H1 (cell line): ENCODE measurements around the gene DCBLD2. TPM values are rescaled to one million over a fixed set of nuclear protein-coding genes. Genes with fewer than 3 reads are reported as not detected.

Experiments used
- CTCF ChIA-PET: fragments of 300-600 bp; sonication (Branson Sonifier 250); formaldehyde crosslinking; loops from one replicate; lab custom pipeline; 2021; ENCODE audit not compliant: partially characterized antibody; lab: Charles Lee
- POLR2A ChIA-PET: fragments of 300-600 bp; sonication (Branson Sonifier 250); formaldehyde crosslinking; loops from one replicate; lab custom pipeline; 2021; ENCODE audit warnings: inconsistent platforms; ENCODE audit not compliant: partially characterized antibody; lab: Charles Lee
- DNase-seq, 2 experiments: peaks; one replicate each; pipeline versions ENCODE4 v3.0.0 to v3.0.0-alpha.2; 2010 to 2022; ENCODE audit warnings: low spot score in 2 of 2, low read depth in 1 of 2, mixed read lengths in 1 of 2
- FAIRE-seq: peaks from 2 replicates; lab custom pipeline; 2011; peaks lifted over from hg19 to GRCh38; lab: Jason Lieb, UNC
- H2AFZ ChIP-seq: 2 replicates; pipeline ENCODE4 v1.8.1; 2012; ENCODE audit warnings: low read length, inconsistent platforms
- H2AK5ac ChIP-seq: 2 replicates; pipeline ENCODE4 v1.6.1; 2013; ENCODE audit warnings: low read depth, low read length
- H2BK120ac ChIP-seq: replicated peaks from 2 replicates; pipeline ENCODE3; 2013; ENCODE audit warnings: low read depth, low read length, inconsistent platforms
- H2BK12ac ChIP-seq: 2 replicates; pipeline ENCODE4 v1.6.1; 2013; ENCODE audit warnings: low read depth, low read length
- H2BK15ac ChIP-seq: 2 replicates; pipeline ENCODE4 v1.6.1; 2013; ENCODE audit warnings: low read length
- H2BK20ac ChIP-seq: 2 replicates; pipeline ENCODE4 v1.6.1; 2013; ENCODE audit warnings: low read length
- H2BK5ac ChIP-seq: 2 replicates; pipeline ENCODE4 v1.6.1; 2013; ENCODE audit warnings: low read depth, low read length
- H3K14ac ChIP-seq: 2 replicates; pipeline ENCODE4 v1.6.1; 2013; ENCODE audit warnings: inconsistent platforms; ENCODE audit not compliant: insufficient read length
- H3K18ac ChIP-seq: 2 replicates; pipeline ENCODE4 v1.6.1; 2013; ENCODE audit warnings: low read length; ENCODE audit errors: extremely low read depth
- H3K23ac ChIP-seq: 2 replicates; pipeline ENCODE4 v1.6.1; 2013; ENCODE audit warnings: inconsistent platforms; ENCODE audit not compliant: insufficient read length
- H3K23me2 ChIP-seq: 2 replicates; pipeline ENCODE4 v1.6.1; 2013; ENCODE audit warnings: low read depth, low read length
- H3K27ac ChIP-seq: 2 replicates; pipeline ENCODE4 v1.6.1; 2011; ENCODE audit warnings: low read depth, low read length, inconsistent platforms
- H3K27me3 ChIP-seq, 4 experiments: replicated peaks in 1 of 4; 1 replicate in 1 of 4; 2 replicates in 3 of 4; pipeline versions ENCODE4 v1.6.1 to v1.8.1; 2011 to 2013; ENCODE audit warnings: low read length in 3 of 4, mild to moderate bottlenecking in 3 of 4, inconsistent platforms in 2 of 4, mixed read lengths in 2 of 4, moderate library complexity in 1 of 4; ENCODE audit not compliant: control insufficient read depth in 3 of 4, insufficient read depth in 3 of 4; ENCODE audit errors: extremely low read depth in 1 of 4
- H3K36me3 ChIP-seq, 4 experiments: 2 replicates each; pipeline versions ENCODE4 v1.6.1 to v1.8.1; 2011 to 2013; ENCODE audit warnings: mild to moderate bottlenecking in 4 of 4, low read length in 3 of 4, moderate library complexity in 2 of 4, control low read depth in 1 of 4, inconsistent platforms in 1 of 4; ENCODE audit not compliant: insufficient read depth in 4 of 4, control insufficient read depth in 2 of 4
- H3K4ac ChIP-seq: replicated peaks from 2 replicates; pipeline ENCODE3; 2013; ENCODE audit warnings: low read length, low read depth, mixed read lengths, inconsistent platforms; ENCODE audit not compliant: insufficient read length
- H3K4me1 ChIP-seq, 4 experiments: replicated peaks in 1 of 4; 1 replicate in 1 of 4; 2 replicates in 3 of 4; pipeline versions ENCODE4 v1.6.1 to v1.8.1; 2011 to 2013; ENCODE audit warnings: low read length in 3 of 4, inconsistent platforms in 2 of 4, mixed read lengths in 1 of 4; ENCODE audit not compliant: insufficient read depth in 4 of 4, control insufficient read depth in 3 of 4
- H3K4me2 ChIP-seq, 2 experiments: 2 replicates each; pipeline versions ENCODE4 v1.6.1 to v1.8.1; 2011 to 2013; ENCODE audit warnings: low read depth in 2 of 2, low read length in 2 of 2, control low read depth in 1 of 2, inconsistent platforms in 1 of 2, mild to moderate bottlenecking in 1 of 2; ENCODE audit not compliant: insufficient read depth in 1 of 2
- H3K4me3 ChIP-seq, 4 experiments: fragments of 200-600, 300-600 bp in 1 of 4; sonication (generic), shearing (Covaris generic), sonication (Bioruptor Twin) in 1 of 4; 2 replicates each; pipeline versions ENCODE4 v1.5.1 to v1.8.1; 2011 to 2016; ENCODE audit warnings: low read length in 4 of 4, low read depth in 3 of 4, control low read depth in 2 of 4, inconsistent platforms in 2 of 4, mild to moderate bottlenecking in 2 of 4, mixed read lengths in 1 of 4, moderate library complexity in 1 of 4; ENCODE audit not compliant: insufficient read depth in 2 of 4; ENCODE audit errors: extremely low read depth in 1 of 4
- H3K56ac ChIP-seq: replicated peaks from 2 replicates; pipeline ENCODE3; 2013; ENCODE audit warnings: low read depth, mild to moderate bottlenecking, mixed read lengths, low read length, inconsistent platforms; ENCODE audit not compliant: insufficient read length
- H3K79me1 ChIP-seq: 2 replicates; pipeline ENCODE4 v1.6.1; 2013; ENCODE audit warnings: low read depth, low read length, control low read depth
- H3K79me2 ChIP-seq, 2 experiments: 2 replicates each; pipeline versions ENCODE4 v1.6.1 to v1.8.1; 2012 to 2013; ENCODE audit warnings: low read length in 2 of 2, mild to moderate bottlenecking in 2 of 2, inconsistent platforms in 1 of 2; ENCODE audit not compliant: insufficient read depth in 2 of 2, control insufficient read depth in 1 of 2
- H3K9ac ChIP-seq, 4 experiments: replicated peaks in 1 of 4; 1 replicate in 1 of 4; 2 replicates in 3 of 4; pipeline versions ENCODE4 v1.6.1 to v1.8.1; 2011 to 2013; ENCODE audit warnings: low read depth in 3 of 4, low read length in 3 of 4, control low read depth in 2 of 4, mild to moderate bottlenecking in 2 of 4, moderate library complexity in 2 of 4, inconsistent platforms in 1 of 4; ENCODE audit errors: extremely low read depth in 1 of 4
- H3K9me3 ChIP-seq, 2 experiments: 2 replicates each; pipeline versions ENCODE4 v1.6.1 to v1.8.1; 2012 to 2013; ENCODE audit warnings: mild to moderate bottlenecking in 2 of 2, moderate library complexity in 2 of 2, control low read depth in 1 of 2, inconsistent platforms in 1 of 2, low read depth in 1 of 2, low read length in 1 of 2, mixed read lengths in 1 of 2; ENCODE audit not compliant: insufficient read depth in 2 of 2
- H4K20me1 ChIP-seq, 2 experiments: replicated peaks in 1 of 2; 2 replicates each; pipeline versions ENCODE3 to v1.8.1; 2011 to 2013; ENCODE audit warnings: inconsistent platforms in 2 of 2, low read length in 2 of 2, mild to moderate bottlenecking in 1 of 2; ENCODE audit not compliant: insufficient read depth in 2 of 2, control insufficient read depth in 1 of 2
- H4K5ac ChIP-seq: 2 replicates; pipeline ENCODE4 v1.6.1; 2013; ENCODE audit warnings: low read length, low read depth, mixed read lengths, inconsistent platforms; ENCODE audit not compliant: insufficient read length
- H4K8ac ChIP-seq: 2 replicates; pipeline ENCODE4 v1.8.0; 2013; ENCODE audit warnings: mild to moderate bottlenecking, moderate library complexity, low read length, inconsistent platforms; ENCODE audit not compliant: insufficient read depth; ENCODE audit errors: extremely low read depth
- H4K91ac ChIP-seq: replicated peaks from 2 replicates; pipeline ENCODE3; 2013; ENCODE audit warnings: low read length, mixed read lengths, inconsistent platforms; ENCODE audit not compliant: insufficient read length
- ASH2L ChIP-seq: fragments of 200-600, 300-600 bp; sonication (generic); IDR thresholded peaks from one replicate; pipeline ENCODE4 v1.7.1; 2017; ENCODE audit warnings: low read length
- EGR1 ChIP-seq: IDR thresholded peaks from 2 replicates; pipeline ENCODE4 v1.6.1; 2011; ENCODE audit warnings: low read depth, low read length, borderline replicate concordance
- RXRA ChIP-seq: IDR thresholded peaks from 2 replicates; pipeline ENCODE4 v1.6.1; 2011; ENCODE audit warnings: low read depth, mild to moderate bottlenecking, low read length, moderate library complexity; ENCODE audit not compliant: insufficient read depth
- SIRT6 ChIP-seq: IDR thresholded peaks from one replicate; pipeline ENCODE4 v1.7.1; 2012; ENCODE audit warnings: low read length, inconsistent platforms
- USF2 ChIP-seq: IDR thresholded peaks from 2 replicates; pipeline ENCODE4 v1.6.1; 2011; ENCODE audit warnings: low read length, improper control_type of control experiment
- WGBS, 2 experiments: shearing (Covaris generic) in 1 of 2; methylation state at CpG; one replicate each; pipeline versions ENCODE4 v1.1.6 to v1.1.7; 2013 to 2015; ENCODE audit warnings: low lambda C conversion rate in 2 of 2, mixed read lengths in 2 of 2, inconsistent platforms in 1 of 2, low coverage in 1 of 2, missing lambda C conversion rate in 1 of 2; ENCODE audit not compliant: insufficient replicate concordance in 2 of 2, insufficient coverage in 1 of 2, insufficient read length in 1 of 2; ENCODE audit errors: extremely low coverage in 1 of 2, missing lambda C conversion rate in 1 of 2; 5-methylcytosine and 5-hydroxymethylcytosine counted together
- polyA plus RNA-seq, 7 experiments: library from polyadenylated mRNA; depleted of rRNA in 3 of 7; stranded (reverse) in 5 of 7; unstranded in 2 of 7; fragments of >200 nt in 5 of 7; fragments of 200-250 nt in 2 of 7; gene quantifications; 1 replicate in 5 of 7; 2 replicates in 1 of 7; 4 replicates in 1 of 7; pipeline versions ENCODE4 v1.2.1 to v1.2.3, GENCODE V29; 2011 to 2013; ENCODE audit warnings: missing spikeins in 2 of 7, mixed read lengths in 2 of 7
- total RNA-seq: library from RNA; stranded (reverse); fragmentation: NEBNext Ultra II Directional; extraction: Animal tissue kit (Norgen Biotek cat#: 25700); gene quantifications from 2 replicates; pipeline ENCODE4 v1.2.1, GENCODE V29; 2021
- TF ChIP-seq, protein P1 (sequence below): IDR thresholded peaks from 2 replicates; pipeline ENCODE4 v1.6.1; 2012; ENCODE audit warnings: low read length, inconsistent platforms

DCBLD2 gene
- total and polyA plus RNA-seq, 2 of the 8 experiments (the other 6 are each of a cell fraction or from before 2014, with no cell fraction given), result 19.6 to 63.8 TPM

DNA sequence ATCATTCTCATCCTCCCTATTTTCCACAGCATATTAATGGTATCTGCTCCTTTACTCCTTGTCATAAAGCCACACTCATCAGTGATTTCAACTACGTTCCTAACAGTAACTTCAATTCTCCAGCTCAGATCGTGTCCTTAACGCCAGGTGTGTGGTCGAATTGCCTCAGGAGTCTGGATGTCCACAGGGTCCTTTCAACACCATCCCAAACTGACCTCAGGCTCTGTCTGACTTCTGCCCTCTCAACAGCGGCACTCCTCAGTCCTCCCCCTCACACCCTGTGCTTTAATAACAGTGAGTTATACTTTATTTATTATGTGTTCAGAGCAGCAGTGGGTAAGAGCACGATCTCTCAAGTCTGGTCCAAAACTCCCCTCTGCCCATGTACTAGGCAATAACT lies 95.9 kb downstream of the DCBLD2 start:
- Histone ChIP-seq H3K23me2 (no peaks in the 10 kb centered on the region), H3K4me3 (no peak overlapping the region), H3K79me2 (no peaks in the 10 kb centered on the region), H4K91ac (no peak overlapping the region), H3K56ac (no peak overlapping the region), H3K9me3 (no peaks in the 10 kb centered on the region), H3K4me1 (no peaks in the 10 kb centered on the region), H2AK5ac (no peak overlapping the region), H2BK12ac (no peak overlapping the region), H3K9ac (no peak overlapping the region), H3K27ac (no peak overlapping the region), H3K79me1 (no peaks in the 10 kb centered on the region), H3K14ac (no peak overlapping the region), H2BK120ac (no peak overlapping the region), H3K23ac (no peak overlapping the region), H3K18ac (no peak overlapping the region), H4K8ac (no peak overlapping the region), H4K5ac (no peak overlapping the region), H3K4me2 (no peak overlapping the region), H3K27me3 (no peaks in the 10 kb centered on the region), H3K4ac (no peak overlapping the region), H2BK15ac (no peak overlapping the region), H4K20me1 (no peaks in the 10 kb centered on the region), H3K36me3 (peaks cover 6 to 46% (median 27%) of the 10 kb centered on the region in 4 experiments; a peak in 7 of 8 replicates), H2BK5ac (no peak overlapping the region), H2AFZ (no peak overlapping the region), H2BK20ac (no peak overlapping the region)
- WGBS, 2 experiments, result 90% methylated on average over 6 of the region's 6 CpGs; no CpG with 5 or more reads in 1 of the 2 experiments
- ChIA-PET POLR2A (no interaction called here), CTCF (interaction anchor here (0.7 to 1.9 kb wide), 3 partner anchors 203 to 768 kb away, joined by 3 to 6 read pairs (median 6); no protein-coding TSS in a partner anchor)
- FAIRE-seq, result no peak
- DNase-seq, result no peak
- TF ChIP-seq, protein P1, sequence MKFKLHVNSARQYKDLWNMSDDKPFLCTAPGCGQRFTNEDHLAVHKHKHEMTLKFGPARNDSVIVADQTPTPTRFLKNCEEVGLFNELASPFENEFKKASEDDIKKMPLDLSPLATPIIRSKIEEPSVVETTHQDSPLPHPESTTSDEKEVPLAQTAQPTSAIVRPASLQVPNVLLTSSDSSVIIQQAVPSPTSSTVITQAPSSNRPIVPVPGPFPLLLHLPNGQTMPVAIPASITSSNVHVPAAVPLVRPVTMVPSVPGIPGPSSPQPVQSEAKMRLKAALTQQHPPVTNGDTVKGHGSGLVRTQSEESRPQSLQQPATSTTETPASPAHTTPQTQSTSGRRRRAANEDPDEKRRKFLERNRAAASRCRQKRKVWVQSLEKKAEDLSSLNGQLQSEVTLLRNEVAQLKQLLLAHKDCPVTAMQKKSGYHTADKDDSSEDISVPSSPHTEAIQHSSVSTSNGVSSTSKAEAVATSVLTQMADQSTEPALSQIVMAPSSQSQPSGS, result no peak
- TF ChIP-seq SIRT6 (no peak), ASH2L (no peak), EGR1 (no peak), USF2 (no peak), RXRA (no peak)
